Kidney epithelial cell (primary cell): Measurements from ENCODE around the gene POP4. TPM values are rescaled to one million over a fixed set of nuclear protein-coding genes. Genes with fewer than 3 reads are reported as not detected.

ENCODE experiments used
- DNase-seq: peaks from one replicate; pipeline ENCODE4 v3.0.0-alpha.2; 2010; ENCODE audit warnings: low read depth
- H3K27me3 ChIP-seq: 2 replicates; pipeline ENCODE4 v1.6.0; 2011; ENCODE audit warnings: low read length; ENCODE audit not compliant: control insufficient read depth, insufficient read depth
- H3K36me3 ChIP-seq: 2 replicates; pipeline ENCODE4 v1.5.1; 2011; ENCODE audit warnings: low read length; ENCODE audit not compliant: control insufficient read depth, insufficient read depth
- H3K4me3 ChIP-seq: 2 replicates; pipeline ENCODE4 v1.5.1; 2011; ENCODE audit warnings: low read depth, mild to moderate bottlenecking, control low read depth, low read length
- total RNA-seq: library from RNA; depleted of rRNA; stranded (reverse); fragments of >200 nt; gene quantifications from 2 replicates; pipeline ENCODE4 v1.2.3, GENCODE V29; 2015
- TF ChIP-seq, protein P1 (sequence below): IDR thresholded peaks from 2 replicates; pipeline ENCODE4 v1.5.1; 2011; ENCODE audit warnings: mild to moderate bottlenecking, moderate library complexity, low read length, control low read depth, inconsistent platforms; ENCODE audit not compliant: insufficient read depth, poor library complexity, severe bottlenecking

The POP4 gene
- total RNA-seq, 1 donor from 2014 or later, result 68.1 TPM

DNA sequence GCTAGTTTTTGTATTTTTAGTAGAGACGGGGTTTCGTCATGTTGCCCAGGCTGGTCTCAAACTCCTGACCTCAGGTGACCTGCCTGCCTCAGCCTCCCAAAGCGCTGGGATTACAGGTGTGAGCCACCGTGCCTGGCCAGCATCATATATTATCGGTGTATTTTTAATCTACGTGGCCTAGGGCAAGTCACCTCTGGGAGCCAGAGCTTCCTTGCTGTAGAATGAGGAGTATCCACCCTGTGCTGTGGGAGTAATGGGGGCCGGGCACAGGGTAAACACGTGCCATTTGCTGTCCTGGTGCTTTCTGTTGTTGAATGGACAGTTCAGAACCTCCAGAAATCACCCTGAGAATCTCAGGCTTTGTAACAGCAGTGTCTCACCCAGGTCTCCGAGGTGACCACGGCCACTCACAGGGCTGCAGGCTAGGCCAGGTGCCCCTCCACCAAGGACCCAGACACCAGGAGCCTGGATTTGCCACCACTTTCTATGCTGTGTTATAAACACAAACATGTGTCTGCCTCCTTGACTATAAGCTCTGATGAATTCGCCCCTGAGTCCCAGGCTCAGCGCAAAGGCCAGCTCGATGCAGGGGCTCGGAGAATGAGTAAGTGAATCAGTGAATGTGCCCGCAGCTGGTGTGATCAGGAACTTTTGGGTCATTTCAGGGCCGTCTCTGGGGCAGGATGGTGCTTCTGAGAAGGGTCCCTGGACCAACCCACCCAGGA, 22.7 kb downstream of the POP4 start:
- TF ChIP-seq, protein P1, sequence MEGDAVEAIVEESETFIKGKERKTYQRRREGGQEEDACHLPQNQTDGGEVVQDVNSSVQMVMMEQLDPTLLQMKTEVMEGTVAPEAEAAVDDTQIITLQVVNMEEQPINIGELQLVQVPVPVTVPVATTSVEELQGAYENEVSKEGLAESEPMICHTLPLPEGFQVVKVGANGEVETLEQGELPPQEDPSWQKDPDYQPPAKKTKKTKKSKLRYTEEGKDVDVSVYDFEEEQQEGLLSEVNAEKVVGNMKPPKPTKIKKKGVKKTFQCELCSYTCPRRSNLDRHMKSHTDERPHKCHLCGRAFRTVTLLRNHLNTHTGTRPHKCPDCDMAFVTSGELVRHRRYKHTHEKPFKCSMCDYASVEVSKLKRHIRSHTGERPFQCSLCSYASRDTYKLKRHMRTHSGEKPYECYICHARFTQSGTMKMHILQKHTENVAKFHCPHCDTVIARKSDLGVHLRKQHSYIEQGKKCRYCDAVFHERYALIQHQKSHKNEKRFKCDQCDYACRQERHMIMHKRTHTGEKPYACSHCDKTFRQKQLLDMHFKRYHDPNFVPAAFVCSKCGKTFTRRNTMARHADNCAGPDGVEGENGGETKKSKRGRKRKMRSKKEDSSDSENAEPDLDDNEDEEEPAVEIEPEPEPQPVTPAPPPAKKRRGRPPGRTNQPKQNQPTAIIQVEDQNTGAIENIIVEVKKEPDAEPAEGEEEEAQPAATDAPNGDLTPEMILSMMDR, result no peak
- Histone ChIP-seq H3K4me3 (no peak overlapping the region), H3K36me3 (no peaks in the 10 kb centered on the region), H3K27me3 (no peaks in the 10 kb centered on the region)
- DNase-seq, result no peak

DNA sequence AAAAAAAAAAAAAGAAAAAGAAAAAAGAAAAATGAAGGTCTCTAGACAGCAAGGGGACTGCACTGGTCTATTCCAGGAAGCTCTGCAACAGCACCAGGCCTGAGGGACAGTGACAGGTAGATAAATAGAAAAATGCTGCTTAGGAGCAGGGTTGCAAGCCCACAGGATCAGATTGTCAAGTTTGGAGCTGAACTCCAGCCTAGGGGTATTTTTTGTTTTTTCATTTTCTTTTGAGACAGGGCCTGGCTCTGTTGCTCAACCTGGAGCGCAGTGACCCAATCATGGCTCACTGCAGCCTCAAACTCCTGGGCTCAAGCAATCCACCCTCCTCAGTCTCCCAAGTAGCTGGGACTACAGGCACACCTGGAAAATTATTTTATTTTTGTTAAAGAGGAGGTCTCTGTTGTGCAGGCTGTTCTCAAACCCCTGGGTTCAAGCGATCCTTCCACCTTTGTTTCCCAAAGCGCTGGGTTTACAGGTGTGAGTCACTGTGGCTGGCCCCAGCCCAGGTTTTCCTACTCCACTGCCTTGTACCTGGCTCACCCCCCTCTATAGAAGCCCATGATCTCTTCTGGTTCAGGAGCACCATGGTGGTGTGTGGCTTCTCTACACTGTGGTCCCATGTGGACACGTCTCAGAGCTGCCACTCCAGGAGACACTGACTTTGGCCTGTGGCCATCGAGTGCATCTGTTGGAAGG, 23.9 kb downstream of the POP4 start:
- no peak overlapping the region for H3K4me3 ChIP-seq
- H3K36me3 ChIP-seq, result no peaks in the 10 kb centered on the region
- H3K27me3 ChIP-seq, result no peaks in the 10 kb centered on the region
- no peak for DNase-seq
- TF ChIP-seq, protein P1, result no peak

DNA sequence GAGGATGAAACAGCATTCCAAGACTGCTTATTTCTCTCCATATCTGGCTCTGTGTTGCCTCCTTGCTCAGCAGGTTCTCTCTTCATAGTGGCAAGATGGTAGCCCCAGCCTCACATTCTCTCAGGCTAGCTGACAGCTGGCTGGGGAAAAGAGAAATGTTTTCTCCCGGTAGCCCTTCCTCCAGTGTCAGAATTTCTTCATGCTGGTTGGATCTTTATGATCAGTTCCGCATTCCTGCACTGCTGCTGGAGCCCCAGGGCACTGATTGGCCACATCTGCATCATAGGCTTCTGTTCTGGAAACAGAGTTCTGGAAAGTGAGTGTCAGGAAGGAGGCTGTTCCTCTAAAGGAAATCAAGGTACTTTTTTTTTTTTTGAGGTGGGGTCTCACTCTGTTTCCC, 24.6 kb downstream of the POP4 start:
- DNase-seq, result no peak
- TF ChIP-seq, protein P1, result no peak
- H3K36me3 ChIP-seq, result no peaks in the 10 kb centered on the region
- no peaks in the 10 kb centered on the region for H3K27me3 ChIP-seq
- H3K4me3 ChIP-seq, result no peak overlapping the region

GRCh38 chr19:29631450-29631849, 25.4 kb downstream of the POP4 start:
- TF ChIP-seq, protein P1, result no peak

DNA sequence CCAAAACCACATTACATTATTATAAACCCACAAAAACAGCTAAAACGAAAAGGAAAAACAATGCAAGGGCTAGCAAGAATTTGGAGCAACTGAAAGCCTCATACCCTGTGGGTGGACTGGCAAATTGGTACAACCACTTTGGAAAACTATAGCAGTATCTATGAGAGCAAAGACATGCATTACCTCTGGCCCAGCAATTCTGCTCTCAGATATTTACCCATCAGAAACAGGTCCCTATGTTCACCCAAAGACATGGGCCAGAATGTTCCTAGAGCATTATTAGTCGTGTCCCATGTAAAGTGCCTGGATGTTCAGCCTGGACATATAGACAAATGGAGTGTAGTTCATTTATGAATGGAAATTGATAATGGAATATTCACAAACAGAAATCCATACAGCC, 27.9 kb downstream of the POP4 start:
- H3K4me3 ChIP-seq, result no peak overlapping the region

More at GRCh38 chr19:29631450-29631849, 25.4 kb downstream of the POP4 start:
- DNase-seq, result no peak
- Histone ChIP-seq H3K36me3 (no peaks in the 10 kb centered on the region), H3K27me3 (no peaks in the 10 kb centered on the region), H3K4me3 (no peak overlapping the region)

More for the DNA sequence above, 27.9 kb downstream of the POP4 start:
- TF ChIP-seq, protein P1, result no peak
- no peaks in the 10 kb centered on the region for H3K36me3 ChIP-seq
- no peak for DNase-seq
- H3K27me3 ChIP-seq, result no peaks in the 10 kb centered on the region
